A172 (cell line): ENCODE results near the gene OR10J1. TPM values are rescaled to one million over a fixed set of nuclear protein-coding genes. Genes with fewer than 3 reads are reported as not detected.
"Not testable (repeated sequence)": the region's sequence is repeated elsewhere in the genome, so short reads cannot be mapped to it uniquely, and the experiment has no call there.

Source experiments
- DNase-seq: peaks from one replicate; pipeline ENCODE4 v3.0.0-alpha.2; 2015; ENCODE audit warnings: low spot score
- total RNA-seq: library from RNA; depleted of rRNA; stranded (reverse); fragments of >200 nt; shearing (Covaris generic); gene quantifications from 2 replicates; pipeline ENCODE4 v1.2.3, GENCODE V29; 2014; rRNA removed

Gene OR10J1, protein sequence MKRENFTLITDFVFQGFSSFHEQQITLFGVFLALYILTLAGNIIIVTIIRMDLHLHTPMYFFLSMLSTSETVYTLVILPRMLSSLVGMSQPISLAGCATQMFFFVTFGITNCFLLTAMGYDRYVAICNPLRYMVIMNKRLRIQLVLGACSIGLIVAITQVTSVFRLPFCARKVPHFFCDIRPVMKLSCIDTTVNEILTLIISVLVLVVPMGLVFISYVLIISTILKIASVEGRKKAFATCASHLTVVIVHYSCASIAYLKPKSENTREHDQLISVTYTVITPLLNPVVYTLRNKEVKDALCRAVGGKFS
- not detected in 2 replicates for total RNA-seq

DNA sequence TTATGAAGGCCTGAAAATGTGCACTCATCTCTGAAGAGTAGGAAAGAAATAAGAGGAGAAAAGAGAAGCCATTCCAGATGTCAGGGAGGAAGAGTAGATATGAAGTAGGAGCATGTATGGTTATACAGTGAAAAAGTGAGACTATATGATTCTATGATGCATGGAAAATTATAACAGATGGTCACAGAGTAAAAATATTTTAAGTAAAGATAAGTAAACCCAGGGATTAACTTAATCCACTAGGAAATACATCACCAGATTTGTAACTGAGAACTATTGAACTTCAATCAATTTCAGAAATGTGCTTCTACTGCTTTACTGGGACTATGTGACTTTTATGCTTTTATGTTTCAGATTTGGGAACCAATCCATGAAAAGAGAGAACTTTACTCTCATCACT, at the start of gene OR10J1:
OR10J1 (plus strand) TSS at position 301 of the 400 bp plus-strand sequence; CDS start at position 371, 70 bp downstream.
- DNase-seq = no peak

DNA sequence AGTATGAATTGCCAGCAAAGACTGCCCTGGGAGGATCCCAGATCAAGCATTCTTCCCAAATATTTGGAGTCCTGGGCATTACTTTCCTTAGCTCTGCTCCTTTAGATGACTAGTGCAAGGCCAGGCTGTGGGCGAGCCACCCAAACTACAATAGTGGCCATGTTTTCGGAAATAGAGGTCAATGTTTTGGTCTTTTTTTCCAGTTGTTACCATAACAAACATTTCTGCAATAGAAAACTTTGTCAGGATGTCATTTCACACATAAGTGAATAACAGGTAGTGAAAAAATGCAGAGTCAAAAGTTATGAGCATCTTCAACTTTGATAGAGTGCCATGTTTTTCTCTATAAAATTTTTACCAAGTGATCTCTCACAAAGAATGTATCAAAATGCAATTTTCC, 32.7 kb upstream of the OR10J1 start:
- DNase-seq = no peak

DNA sequence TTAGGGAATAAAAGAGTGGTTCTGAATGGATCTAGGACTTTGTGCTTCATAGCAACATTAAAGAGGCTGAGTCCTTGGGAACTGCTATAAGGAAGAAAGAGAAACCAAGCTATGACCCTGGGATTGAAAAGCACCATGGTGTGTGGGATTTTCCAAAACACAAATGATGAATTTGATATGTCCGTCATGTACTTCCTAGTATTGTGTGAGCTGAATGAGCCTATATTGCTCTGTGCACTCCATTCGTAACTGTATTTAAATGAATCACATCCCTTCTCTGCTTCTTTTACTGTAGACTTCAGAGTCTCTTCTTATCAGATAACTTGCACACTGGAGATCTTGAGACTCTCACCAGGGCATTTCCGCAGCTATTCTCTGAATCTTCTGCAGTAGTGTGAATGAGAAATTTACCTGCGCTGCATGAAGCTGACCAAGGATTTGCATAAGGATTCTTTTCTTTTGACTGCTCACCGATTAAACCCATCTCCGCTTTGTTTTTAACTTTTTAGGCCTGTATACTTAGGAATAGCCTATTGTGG, 30.6 kb upstream of the OR10J1 start:
- no peak for DNase-seq

DNA sequence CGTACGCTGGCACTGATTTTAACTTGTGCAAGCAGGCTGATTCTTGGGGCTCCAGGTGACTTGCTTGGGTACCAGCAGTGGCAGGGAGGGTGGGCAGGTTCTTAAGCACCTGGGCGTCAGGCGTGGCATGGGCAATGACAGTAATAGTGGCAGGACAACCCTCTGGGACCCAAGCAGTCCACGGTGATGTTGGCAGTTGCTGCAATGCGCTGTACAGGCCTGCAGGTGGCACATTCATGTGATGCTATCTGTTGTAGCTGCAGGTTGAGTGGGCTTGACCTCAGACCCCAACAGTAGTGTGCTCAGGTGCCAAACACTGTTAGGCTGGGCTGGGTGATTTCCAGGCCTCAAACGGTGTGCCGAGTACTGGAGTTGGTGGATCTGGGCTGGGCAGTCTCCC, 17.7 kb upstream of the OR10J1 start:
- no peak for DNase-seq

DNA sequence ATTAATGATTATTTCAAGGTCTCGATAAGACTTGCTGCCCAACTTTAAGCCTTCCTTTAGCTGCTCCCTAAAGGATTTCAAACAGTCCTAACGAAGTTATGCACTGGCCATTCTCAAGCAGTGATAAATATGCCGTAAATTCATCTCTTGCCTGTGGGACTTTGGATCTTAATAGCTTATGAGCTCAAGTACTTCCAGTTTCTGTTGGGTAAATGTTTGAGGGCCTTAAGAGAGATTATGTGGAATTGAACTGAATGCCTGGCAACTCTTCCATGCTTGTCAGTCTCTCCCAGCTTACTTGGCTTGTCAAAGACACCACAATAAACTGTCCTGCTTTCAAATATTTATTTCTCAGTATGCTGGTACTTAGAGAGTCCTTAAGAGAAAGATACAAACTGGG, 11.0 kb upstream of the OR10J1 start:
- no peak for DNase-seq

DNA sequence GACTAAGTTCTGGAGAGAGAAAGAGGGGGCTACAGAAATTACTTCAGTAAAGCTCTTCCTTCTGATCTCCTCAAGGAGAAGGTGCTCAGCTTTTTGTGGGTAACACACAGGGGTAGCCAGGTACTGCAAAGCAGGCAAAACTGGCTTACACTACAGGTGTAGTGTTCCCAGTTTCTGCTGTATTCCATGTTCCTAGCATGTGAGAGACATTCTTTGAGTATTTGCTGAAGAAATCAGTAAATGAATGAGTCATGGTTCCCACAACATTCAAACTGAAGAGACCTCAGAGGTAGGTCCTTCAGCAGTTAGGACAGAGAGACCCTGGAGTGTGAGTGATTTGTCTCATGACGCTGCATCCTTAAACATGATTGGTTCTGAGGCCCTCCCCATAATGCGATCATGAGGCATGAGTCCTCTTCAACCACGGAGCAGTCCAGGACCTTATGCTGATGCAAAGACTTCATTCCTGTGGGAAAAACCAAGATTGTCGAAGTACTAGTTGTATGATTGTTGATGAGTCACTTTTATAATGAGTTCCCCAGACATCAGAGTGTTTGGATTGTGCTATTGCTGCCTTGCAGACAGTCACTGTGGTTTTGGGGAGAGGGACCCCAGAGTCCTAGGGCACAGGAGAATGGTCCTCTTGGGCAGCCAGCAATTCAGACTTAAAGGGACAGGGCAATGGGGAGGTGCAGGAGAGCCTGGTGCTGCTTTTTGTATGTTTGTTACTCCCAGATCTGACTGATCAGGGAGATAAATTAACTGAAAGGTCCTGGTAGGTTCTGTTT, 10.3 kb upstream of the OR10J1 start:
- peak; percentile 94 for DNase-seq

GRCh38 chr1:159430985-159431384, 8.5 kb upstream of the OR10J1 start:
- no peak for DNase-seq

DNA sequence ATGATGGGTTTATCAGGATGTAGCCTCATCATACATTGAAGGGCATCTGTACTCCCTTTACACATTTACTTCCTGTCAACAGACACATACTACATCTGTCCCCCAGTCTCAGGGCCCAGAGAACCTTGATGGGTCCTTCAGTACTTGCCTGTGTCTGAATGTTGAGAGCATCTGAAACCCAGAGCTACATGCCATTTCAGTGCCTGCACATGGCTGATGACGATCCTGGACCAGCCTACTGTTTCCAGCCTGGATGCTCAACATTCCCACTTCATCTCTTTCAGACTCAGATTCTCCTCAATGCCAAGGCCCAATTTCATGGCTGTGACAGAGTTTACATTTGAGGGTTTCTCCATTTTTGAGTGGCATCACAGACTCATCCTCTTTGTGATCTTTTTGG, 7.6 kb upstream of the OR10J1 start, which contains the start of gene OR10J4:
OR10J4 (plus strand) TSS at position 301 of the 400 bp plus-strand sequence.
- DNase-seq = no peak

DNA sequence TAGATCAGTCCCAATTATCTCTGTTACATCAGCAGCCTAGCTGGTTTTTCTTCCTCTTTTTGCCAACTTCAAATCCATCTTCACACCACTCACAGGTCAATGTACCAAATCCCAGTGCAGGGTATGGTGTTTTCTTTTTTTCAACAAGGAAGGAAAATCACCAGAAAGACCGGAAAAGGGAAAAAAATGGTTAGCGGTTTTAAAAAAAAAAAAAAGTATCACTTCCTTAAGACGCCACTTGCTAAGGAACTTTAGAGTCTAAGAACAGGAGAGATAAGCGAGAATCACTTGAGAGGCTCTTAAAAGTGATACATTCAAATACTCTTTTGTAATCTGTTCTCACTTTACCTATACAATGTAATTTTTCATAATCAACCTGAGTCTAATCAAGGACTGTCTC, 3.1 kb upstream of the OR10J1 start:
- DNase-seq = no peak

- no peak for DNase-seq
Measured at GRCh38 chr1:159441360-159441759, 1.8 kb downstream of the OR10J1 start.

- DNase-seq = no peak
Measured at GRCh38 chr1:159442428-159442827, 2.9 kb downstream of the OR10J1 start.

DNA sequence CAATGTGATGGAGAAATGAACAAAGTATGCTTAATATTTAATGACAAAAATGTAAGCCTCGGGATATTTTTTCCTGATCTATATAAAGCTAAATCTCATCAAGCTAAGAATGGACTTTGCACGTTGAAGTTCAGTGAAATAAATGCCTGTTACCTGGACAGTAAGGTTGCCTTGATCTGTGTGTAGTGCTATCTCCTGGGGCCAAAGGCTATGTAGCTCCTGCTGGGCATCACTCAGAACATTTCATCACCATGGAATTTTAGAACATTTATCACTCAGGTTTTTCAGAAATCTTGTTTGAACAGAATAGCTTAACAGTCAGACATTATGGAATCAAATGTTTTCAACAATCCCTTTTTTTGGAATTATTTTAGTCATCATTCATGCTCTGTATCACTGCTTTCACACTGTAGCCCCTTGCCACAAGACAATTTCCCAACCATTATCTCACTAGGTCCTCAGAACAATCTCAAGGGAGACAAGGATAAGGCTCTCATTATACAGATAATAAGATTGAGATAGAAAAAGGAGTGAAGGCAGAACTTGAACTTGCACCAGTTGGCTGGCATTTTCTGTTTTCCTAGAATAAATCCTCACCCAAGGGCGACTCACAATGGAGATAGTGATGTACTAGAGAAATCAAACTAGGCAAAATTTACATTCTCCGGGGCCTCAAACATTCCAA, 3.7 kb downstream of the OR10J1 start:
- DNase-seq = no peak

- no peak for DNase-seq
Measured at GRCh38 chr1:159444511-159444910, 5.0 kb downstream of the OR10J1 start.

GRCh38 chr1:159448181-159448580, 8.7 kb downstream of the OR10J1 start:
- DNase-seq = no peak

DNA sequence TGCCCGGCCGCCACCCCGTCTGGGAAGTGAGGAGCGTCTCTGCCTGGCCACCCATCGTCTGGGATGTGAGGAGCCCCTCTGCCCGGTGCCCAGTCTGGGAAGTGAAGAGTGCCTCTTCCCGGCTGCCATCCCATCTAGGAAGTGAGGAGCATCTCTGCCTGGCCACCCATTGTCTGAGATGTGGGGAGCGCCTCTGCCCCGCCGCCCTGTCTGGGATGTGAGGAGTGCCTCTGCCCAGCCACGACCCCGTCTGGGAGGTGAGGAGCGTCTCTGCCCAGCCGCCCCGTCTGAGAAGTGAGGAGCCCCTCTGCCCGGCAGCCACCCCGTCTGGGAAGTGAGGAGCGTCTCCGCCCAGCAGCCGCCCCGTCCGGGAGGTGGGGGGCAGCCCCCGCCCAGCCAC, 10.1 kb downstream of the OR10J1 start:
- not testable (repeated sequence) for DNase-seq

- DNase-seq = no peak
Measured at GRCh38 chr1:159459551-159459950, 20.0 kb downstream of the OR10J1 start.

- no peak for DNase-seq
Measured at GRCh38 chr1:159465191-159465603, 25.7 kb downstream of the OR10J1 start.

DNA sequence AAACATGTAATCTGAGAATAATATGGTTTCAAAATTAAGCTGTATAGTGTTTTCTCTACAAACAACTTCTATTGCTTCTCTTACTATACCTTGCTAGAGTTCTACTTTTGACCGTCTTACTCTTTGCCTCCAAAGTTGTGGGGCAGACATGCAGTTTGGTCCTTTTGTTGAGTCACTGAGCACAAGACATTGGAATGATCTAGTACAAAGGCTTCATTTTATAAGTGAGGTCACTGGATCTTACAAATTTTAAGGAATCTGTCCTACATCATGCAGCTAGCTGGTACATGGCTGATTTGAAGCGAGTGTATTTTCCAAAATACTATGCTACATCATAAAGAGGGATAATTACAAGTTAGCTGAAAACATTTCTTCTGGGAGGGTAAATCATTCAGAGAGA, 28.8 kb downstream of the OR10J1 start:
- no peak for DNase-seq

GRCh38 chr1:159469921-159470533, 30.5 kb downstream of the OR10J1 start:
- DNase-seq = peak; percentile 47

- no peak for DNase-seq
Measured at GRCh38 chr1:159473335-159473734, 33.8 kb downstream of the OR10J1 start.

GRCh38 chr1:159474926-159475325, 35.4 kb downstream of the OR10J1 start:
- DNase-seq = no peak

DNA sequence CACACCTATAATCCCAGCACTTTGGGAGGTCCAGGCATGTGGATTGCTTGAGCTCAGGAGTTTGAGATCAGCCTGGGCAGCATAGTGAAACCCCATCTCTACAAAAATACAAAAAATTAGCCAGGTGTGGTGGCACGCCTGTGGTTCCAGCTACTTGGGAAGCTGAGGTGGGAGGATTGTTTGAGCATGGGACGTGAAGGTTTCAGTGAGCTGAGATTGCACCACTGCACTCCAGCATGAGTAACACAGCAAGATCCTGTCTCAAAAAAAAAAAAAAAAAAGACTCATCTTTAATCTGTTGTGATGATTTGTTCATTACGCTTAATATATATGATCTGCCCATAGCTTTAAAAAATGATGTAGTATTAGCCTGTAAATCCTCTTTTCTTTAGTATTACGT, 44.0 kb downstream of the OR10J1 start:
- no peak for DNase-seq
